ENCODE results near the gene HDAC4.
"Not testable (repeated sequence)": the region's sequence is repeated elsewhere in the genome, so short reads cannot be mapped to it uniquely, and the experiment has no call there.

Gene HDAC4

DNA sequence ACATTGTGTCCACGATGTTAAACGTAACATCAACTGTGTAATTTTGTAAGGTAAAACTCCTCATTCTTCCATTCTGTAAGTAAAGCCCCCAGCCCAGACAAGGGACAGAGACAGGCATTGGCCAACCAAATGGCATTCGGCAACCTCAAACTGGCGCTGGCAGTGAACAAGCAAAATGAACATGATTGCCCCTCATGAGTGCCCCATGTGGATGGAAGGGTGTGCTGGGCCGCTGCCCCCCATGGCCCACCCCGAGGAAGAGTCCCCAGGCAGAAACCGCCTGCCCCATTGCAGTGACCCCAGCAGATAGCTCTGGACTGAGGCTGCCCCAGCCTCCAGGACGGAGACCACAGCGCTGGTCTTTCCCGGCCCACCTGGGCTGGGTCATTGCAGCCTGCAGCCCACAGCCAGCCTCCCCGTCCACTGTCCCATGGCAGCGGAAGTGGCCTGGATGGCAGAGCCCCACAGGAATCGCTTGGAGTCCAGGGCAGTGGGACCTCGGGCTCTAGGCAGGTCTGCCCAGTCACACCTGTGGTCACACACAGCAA is 220.2 kb downstream of the HDAC4 start:
- DNase-seq: no peak

DNA sequence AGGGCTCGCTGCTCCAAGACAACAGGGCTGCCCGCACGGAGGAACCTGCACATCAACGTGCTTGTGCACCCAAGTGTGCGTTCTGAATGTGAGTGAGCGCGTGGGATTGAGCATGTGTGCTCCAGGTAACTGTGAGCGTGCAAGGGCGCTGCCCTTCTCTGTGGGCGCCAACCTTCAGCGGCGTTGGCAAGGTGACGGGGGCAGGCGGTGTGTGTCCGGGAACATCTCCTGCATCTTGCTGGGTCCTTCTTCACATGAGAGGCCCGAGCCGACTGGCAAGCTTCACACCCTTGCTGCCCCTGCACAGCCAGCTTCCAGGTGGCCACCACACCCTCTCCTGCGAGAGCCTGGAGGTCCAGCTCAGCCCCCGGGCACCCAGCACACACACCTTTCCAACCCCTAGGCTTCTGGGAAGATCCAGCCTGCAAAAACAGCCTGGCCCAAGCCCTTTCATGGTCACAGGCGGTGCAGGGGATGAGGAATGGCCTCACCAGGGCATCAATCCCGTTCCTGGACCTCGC is 220.9 kb downstream of the HDAC4 start:
- DNase-seq: no peak

- DNase-seq: no peak
Measured at GRCh38 chr2:239178954-239179353, 221.9 kb downstream of the HDAC4 start.

GRCh38 chr2:239178484-239178883 is 222.3 kb downstream of the HDAC4 start:
- DNase-seq: no peak

DNA sequence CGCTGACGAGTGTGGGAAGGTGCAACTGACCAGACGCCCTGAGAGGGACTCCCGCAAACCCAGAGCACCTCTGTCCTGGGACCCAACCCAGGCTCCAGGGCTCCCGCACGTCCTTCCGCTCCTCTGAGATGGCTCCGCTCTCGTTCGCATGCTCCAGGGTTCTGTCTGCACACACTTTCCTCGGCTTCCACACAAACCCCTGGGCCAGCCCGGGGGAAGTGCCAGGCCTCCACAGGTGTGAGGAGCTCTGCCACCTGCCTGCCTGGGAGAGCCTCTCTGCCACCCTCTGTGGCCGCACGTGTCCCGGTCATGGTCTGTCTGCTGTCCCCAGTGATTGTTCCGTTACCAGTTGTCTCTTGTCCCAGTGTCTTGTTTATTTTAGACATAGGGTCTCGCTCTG is 222.9 kb downstream of the HDAC4 start:
- DNase-seq: no peak

DNA sequence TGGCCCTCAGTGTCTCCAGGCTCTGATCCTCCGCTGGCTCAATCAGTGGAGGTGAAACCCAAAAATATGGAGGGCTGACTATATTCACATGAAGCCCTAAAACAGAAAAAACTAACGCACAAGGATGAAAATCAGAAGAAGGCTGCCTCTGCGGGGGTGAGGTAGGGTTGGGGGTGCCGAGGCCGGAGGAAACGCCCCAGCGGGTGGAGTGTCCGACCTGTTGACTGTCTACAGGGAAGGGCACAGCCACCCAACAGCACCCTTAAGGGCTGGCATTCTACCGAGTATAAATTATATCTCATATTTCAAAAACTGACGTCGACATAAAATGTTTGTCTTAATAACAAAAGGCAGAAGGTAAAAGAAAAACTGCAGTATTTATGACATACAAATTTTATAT is 223.5 kb downstream of the HDAC4 start:
- no peak for DNase-seq

- not testable (repeated sequence) for DNase-seq
Measured at GRCh38 chr2:239176138-239176803, 224.5 kb downstream of the HDAC4 start.

DNA sequence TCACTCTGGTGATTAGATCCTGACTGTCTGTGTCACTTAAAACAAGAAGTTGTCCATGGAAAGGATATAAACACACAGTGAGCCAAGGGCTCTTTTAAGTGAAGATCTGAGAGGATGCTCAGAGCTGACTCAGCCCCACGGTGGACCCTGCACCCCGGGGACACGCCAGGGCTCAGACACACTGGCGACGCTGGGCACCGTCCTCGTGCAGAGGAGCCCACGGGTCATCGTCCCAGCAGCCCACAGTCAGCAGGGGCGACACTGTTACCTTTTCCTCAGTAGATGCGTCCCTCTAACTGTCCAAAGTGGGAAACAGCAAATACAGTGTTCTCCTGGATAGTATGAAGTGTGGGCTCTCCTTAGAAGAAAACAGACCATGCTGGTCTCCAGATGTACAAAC is 225.6 kb downstream of the HDAC4 start:
- no peak for DNase-seq

- DNase-seq: no peak
Measured at GRCh38 chr2:239173301-239173700, 227.5 kb downstream of the HDAC4 start.

- no peak for DNase-seq
Measured at GRCh38 chr2:239171643-239172042, 229.2 kb downstream of the HDAC4 start.

DNA sequence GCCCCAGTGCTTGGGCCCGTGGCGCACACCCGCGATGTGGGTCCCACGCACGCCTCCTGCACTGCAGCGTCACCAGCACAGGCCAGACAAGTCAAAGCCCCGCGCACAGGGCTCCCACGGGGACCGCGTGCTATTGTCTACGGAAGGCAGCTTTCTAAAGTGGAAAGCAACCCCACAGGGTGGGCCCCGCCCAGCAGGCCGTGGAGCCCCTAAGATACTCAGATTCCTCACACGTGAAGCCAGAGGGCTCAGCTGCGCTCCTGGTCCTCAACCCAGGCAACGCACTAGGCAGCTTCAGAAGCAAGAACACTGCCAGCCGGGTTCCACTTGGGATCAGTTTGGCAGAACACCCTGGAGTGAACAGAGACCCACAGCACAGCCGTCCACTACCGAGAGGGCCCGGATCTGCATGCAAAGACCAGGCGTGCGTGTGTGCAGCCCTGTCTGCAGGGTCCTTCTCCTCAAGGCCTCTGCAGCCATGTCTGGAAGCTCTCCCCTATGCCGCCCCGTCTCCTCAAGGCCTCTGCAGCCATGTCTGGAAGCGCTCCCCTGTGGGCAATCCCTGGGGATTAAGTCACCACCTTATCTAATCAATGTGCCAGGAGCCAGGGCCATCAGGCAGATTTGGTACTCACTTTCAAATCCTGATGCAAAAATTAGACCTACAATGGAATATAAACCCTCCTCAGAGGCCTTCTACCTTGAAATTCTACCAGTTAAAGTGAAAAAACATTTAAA is 231.3 kb downstream of the HDAC4 start:
- DNase-seq: no peak

GRCh38 chr2:239168575-239168974 is 232.2 kb downstream of the HDAC4 start:
- DNase-seq: no peak

DNA sequence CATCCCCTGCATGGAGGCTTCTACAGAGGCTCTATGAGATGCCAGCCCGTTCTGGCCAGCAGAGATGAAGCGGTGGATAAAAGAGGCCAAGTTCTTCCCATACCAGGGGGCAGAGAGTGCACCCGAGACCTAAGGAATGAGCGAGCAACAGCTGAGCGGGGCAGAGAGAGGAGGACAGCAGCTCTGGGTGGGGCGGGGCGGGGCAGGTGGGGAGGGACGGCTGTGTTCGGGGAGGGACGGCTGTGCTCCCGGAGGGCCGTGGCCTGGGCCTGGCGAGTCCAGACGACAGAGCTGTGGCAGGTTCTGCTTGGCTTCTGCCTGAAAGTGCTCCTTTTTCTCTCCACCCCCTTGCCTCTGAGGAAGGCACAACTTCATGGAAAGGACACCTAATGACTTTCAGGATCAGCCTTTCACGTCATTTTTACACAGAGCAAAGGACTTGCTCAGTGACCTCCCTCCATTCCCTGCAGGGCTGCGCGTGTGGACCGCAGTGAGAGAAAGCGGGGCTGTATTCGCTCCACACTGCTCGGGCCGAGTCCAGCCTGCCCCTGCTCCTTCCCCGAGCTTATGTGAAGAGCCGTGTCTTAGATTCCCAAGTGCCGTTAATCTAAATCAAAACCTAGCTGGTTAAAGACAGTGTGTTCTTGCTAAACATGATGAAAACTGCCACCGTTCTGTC is 232.9 kb downstream of the HDAC4 start:
- DNase-seq: no peak

DNA sequence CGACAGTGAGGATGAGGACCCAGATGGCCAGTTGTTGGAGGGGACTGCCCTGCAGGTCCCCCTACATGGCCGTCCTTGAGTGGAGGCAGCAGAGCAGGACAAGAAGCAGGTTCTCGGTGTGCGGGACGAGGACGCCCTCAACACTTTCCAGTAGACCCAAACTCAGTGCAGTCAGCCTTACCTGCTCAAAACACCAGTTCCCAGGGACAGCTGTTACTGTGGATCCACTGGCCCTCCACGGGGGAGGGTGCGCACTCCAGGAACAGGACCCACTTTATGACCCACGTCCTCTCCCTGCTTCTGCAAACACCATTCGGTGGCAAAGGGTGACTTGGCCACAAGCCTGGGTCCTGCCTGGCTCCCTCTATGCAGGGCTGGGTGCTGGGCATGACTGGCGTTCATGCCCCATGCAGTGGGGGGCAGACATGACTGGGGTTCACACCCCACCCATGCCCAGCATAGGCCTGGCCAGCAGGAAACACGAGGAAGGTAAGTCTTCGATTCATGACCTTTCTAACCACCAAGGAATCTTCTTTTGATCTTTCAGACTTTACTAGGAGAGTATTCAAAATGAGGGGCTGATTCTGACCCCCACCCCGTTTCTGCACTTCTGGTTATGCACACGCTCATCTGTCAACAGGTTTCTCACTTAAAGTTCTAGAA is 233.7 kb downstream of the HDAC4 start:
- no peak for DNase-seq

DNA sequence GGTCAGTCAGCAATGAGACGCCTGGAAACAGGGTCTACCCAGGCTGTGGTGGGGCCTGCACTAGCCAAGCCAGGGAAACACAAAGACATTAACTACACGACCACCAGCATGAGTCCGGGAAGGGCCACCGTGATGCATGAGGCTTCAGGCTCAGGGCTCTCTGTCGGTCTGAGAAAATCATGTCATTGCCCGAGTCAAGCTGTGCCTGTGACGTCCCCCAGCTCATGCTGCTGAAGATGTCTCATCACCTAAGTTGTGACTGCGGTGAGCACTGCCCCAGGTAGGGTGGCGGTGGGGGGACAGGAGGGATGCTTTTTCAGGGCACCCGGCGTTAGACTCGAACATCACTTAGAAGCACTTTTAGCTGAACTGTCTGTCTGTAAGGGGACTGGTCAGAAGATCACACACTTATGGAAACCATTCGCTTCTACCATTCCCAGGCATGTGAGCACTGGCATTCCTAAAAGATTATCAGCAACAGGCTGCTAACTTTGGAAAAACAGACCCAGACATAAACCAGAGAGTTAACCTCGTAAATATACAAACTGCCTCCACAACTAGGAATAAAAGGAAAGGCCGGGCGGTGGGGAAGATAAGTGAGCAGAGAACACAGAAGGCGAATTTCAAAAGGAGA is 234.5 kb downstream of the HDAC4 start:
- DNase-seq: no peak

DNA sequence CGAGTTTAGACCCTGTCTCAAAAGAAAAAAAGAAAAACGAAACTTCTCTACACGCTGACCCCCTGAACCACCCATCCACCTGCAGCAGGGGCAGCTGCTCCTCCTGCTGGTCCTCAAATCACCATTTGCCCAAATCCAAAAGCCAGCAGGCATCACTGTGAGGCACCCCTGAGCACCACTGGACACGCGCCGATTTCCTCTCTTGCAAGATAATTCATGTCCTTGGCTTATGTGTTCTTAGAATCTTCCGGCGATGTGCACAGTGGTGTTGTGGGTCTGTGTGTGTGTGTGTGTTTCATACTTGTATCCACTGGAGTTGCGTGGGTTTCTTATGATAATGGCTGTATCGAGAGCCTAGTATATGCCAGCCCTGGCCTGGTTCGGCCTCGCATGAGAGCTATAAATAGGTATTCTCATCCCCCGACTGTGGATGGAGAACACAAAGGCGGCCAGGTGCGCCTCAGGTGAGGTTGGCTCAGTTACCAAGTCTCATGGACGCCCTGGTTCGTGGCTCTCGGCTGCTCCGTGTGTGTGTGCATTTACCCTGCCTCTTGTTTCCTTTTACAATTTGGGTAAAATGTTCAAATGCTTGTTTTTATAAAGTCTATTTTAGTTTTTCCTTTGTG is 235.5 kb downstream of the HDAC4 start:
- no peak for DNase-seq

GRCh38 chr2:239164335-239164871 is 236.4 kb downstream of the HDAC4 start:
- peak; percentile 54 for DNase-seq

DNA sequence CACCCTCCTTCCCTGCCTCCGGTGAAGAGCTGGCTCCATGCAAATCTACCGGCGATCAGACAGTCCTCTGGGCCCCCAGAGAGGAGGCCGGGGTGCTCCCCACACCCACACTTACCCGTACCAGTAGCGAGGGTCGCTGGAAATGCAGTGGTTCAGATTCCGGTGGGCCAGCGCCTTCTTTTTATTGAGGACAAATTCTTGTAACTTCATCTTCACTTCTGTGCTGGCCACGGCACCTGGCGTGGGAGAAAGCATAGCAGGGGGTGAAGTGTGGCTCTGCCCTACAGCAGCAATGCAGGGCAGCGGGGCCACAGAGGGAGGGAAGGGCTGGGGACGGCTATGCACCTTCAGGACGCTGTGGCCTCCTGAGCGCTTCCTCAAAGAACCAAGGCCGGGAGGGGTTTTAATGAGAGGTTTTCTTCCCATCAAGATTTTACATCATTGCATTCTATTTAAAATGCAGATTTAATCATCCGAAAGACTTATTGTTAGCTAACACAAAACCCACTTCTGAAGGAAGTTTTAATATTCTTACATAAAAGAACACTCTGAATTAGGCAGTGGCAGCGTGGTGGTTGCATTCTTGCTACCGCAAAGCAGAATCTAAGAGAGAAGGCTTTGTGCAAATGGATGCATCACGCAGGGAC is 237.0 kb downstream of the HDAC4 start:
- DNase-seq: no peak

DNA sequence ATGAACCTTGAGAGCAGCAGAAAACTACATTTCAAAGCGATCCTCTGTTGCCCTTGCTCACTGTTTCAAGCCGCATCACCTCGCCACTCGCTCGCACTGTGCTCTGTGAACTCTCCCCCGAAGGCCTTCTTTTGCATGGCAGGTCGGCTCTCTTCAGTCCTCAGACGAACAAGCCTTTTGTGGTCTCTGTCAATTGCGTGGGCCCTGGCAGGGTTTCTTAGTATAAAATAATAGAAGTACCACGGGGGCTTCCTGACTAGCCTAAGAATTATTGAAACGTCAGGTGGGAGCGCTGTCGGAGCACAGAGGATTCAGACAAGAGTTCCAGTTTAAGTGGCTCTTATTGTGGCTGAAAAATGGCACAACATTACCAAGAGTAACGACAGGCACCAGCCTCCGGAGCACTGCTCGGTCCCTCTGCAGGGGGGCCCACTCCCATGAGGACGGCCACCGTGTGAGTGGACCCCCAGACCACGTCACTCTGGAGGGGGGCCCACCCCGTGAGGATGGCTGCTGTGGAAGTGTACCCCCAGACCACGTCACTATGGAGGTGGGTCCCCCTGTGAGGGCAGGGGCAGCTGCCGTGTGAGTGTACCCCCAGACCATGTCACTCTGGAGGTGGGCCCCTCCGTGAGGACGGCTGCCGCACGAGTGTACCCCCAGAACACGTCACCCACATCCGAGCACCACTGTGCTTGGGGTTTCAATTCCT is 237.7 kb downstream of the HDAC4 start:
- DNase-seq: no peak

- DNase-seq: no peak
Measured at GRCh38 chr2:239162141-239162821, 238.5 kb downstream of the HDAC4 start.
